Endothelial cell (in vitro differentiated cells): Measurements from ENCODE around the gene AUTS2. TPM values are rescaled to one million over a fixed set of nuclear protein-coding genes. Genes with fewer than 3 reads are reported as not detected.

ENCODE experiments used
- DNase-seq: peaks from one replicate; pipeline ENCODE4 v3.0.0; 2021; ENCODE audit warnings: low spot score
- H3K27ac Mint-ChIP-seq: one replicate; pipeline ENCODE4 v1.8.0; 2021; ENCODE audit warnings: mixed read lengths, inconsistent platforms; ENCODE audit not compliant: unreplicated experiment
- H3K27me3 Mint-ChIP-seq: one replicate; pipeline ENCODE4 v1.8.0; 2021; ENCODE audit warnings: mild to moderate bottlenecking, moderate library complexity, mixed read lengths, inconsistent platforms; ENCODE audit not compliant: unreplicated experiment
- H3K36me3 Mint-ChIP-seq: one replicate; pipeline ENCODE4 v1.8.0; 2021; ENCODE audit warnings: mild to moderate bottlenecking, low read depth, mixed read lengths, inconsistent platforms; ENCODE audit not compliant: unreplicated experiment
- H3K4me1 Mint-ChIP-seq: one replicate; pipeline ENCODE4 v1.8.0; 2021; ENCODE audit warnings: mild to moderate bottlenecking, mixed read lengths, inconsistent platforms; ENCODE audit not compliant: unreplicated experiment
- H3K4me3 Mint-ChIP-seq: one replicate; pipeline ENCODE4 v1.8.0; 2021; ENCODE audit warnings: mild to moderate bottlenecking, mixed read lengths, inconsistent platforms; ENCODE audit not compliant: unreplicated experiment
- H3K9me3 Mint-ChIP-seq: one replicate; pipeline ENCODE4 v1.8.0; 2021; ENCODE audit warnings: mixed read lengths, inconsistent platforms; ENCODE audit not compliant: unreplicated experiment
- CTCF ChIP-seq: fragments of 200-600 bp; sonication (generic); IDR thresholded peaks from one replicate; pipeline ENCODE4 v1.5.0; 2021; ENCODE audit warnings: antibody characterized with exemption; ENCODE audit not compliant: unreplicated experiment
- total RNA-seq: library from RNA; stranded (reverse); fragmentation: NEBNext Ultra II Directional; extraction: Animal tissue kit (Norgen Biotek cat#: 25700); gene quantifications from one replicate; pipeline ENCODE4 v1.2.1, GENCODE V29; 2021; ENCODE audit not compliant: unreplicated experiment

Gene AUTS2
- total RNA-seq, 1 donor from 2014 or later, result 103 TPM

DNA sequence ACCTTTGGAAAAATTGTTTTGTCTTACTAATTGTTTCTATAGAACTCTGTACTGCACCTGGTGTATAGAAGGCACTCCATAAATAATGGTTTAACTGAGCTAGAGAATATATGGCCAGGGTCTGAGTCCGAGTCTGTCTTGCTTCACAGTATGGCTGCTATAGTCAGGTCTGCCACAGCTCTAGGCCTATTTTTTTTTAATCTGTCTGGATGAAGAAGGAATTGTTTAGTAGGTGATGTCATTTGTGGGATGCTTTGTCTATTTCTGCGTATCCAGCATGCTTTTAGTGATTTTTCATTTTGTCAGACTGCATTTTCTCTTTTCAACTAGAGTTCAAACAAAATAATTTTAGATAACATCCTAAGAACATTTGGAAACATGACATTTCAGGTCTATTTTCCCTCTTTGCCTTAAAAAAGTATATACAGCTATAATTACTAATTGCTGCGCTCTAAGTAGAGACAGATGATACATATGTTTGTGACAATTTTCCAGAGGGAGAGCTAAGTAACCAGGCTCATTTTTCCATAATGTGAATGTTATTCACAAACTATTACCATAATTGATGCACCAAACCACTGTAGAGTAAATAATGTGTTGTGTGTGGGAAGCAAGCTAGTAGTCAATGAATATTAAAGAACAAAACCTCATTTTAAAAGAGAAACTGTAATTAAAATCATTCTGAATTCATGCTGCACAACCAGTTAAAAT lies 361.7 kb downstream of the AUTS2 start:
- Mint-ChIP-seq H3K27ac (no peak overlapping the region), H3K27me3 (peaks cover 3% of the 10 kb centered on the region), H3K4me3 (no peak overlapping the region), H3K36me3 (no peaks in the 10 kb centered on the region), H3K9me3 (no peaks in the 10 kb centered on the region), H3K4me1 (peaks cover 19% of the 10 kb centered on the region)
- TF ChIP-seq CTCF, result no peak
- no peak for DNase-seq

DNA sequence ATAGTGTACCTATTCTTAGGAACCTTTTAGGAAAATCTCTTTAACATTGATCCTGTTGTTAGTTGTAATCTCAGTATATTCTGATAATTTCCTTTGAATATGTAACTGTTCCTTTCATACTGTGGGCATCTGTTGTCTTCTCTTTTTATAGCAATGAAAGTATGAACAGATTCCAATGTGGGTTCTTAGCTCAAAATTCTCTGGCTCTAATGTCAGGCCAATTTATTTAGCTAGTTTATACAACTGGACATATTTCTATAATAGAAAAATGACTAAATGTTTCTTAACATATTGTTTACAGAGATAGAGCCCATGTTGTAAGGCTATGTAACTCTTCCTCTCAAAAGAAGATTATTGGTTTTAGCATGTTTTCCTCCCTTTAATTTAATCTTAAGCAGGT lies 363.2 kb downstream of the AUTS2 start:
- peaks cover 3% of the 10 kb centered on the region for H3K27me3 Mint-ChIP-seq
- peaks cover 24% of the 10 kb centered on the region for H3K4me1 Mint-ChIP-seq
- DNase-seq, result no peak
- no peak overlapping the region for H3K4me3 Mint-ChIP-seq
- TF ChIP-seq CTCF, result no peak
- no peak overlapping the region for H3K27ac Mint-ChIP-seq
- no peaks in the 10 kb centered on the region for H3K9me3 Mint-ChIP-seq
- no peaks in the 10 kb centered on the region for H3K36me3 Mint-ChIP-seq

GRCh38 chr7:69962186-69963065 lies 364.2 kb downstream of the AUTS2 start:
- Mint-ChIP-seq H3K4me3 (no peak overlapping the region), H3K9me3 (no peaks in the 10 kb centered on the region), H3K27ac (no peak overlapping the region), H3K36me3 (no peaks in the 10 kb centered on the region), H3K4me1 (peaks cover 32% of the 10 kb centered on the region), H3K27me3 (peaks cover 3% of the 10 kb centered on the region)
- TF ChIP-seq CTCF, result no peak
- DNase-seq, result no peak

- Mint-ChIP-seq H3K36me3 (no peaks in the 10 kb centered on the region), H3K27me3 (peaks cover 3% of the 10 kb centered on the region), H3K4me3 (no peak overlapping the region), H3K27ac (no peak overlapping the region), H3K4me1 (peaks cover 42% of the 10 kb centered on the region), H3K9me3 (no peaks in the 10 kb centered on the region)
- no peak for DNase-seq
- no peak for TF ChIP-seq CTCF
These were observed 365.1 kb downstream of the AUTS2 start for GRCh38 chr7:69963393-69963792.
